GM19238 (cell line): ENCODE measurements around the gene EVA1C.
"Not testable (repeated sequence)": the region's sequence is repeated elsewhere in the genome, so short reads cannot be mapped to it uniquely, and the experiment has no call there.

Experiments used
- DNase-seq: peaks from one replicate; pipeline ENCODE4 v3.0.0; 2011; ENCODE audit warnings: low spot score; ENCODE audit not compliant: insufficient read length

EVA1C gene

GRCh38 chr21:32461503-32461902 is 49.0 kb downstream of the EVA1C start:
- DNase-seq = no peak

- not testable (repeated sequence) for DNase-seq
Observed at GRCh38 chr21:32462564-32462963, 50.1 kb downstream of the EVA1C start.

DNA sequence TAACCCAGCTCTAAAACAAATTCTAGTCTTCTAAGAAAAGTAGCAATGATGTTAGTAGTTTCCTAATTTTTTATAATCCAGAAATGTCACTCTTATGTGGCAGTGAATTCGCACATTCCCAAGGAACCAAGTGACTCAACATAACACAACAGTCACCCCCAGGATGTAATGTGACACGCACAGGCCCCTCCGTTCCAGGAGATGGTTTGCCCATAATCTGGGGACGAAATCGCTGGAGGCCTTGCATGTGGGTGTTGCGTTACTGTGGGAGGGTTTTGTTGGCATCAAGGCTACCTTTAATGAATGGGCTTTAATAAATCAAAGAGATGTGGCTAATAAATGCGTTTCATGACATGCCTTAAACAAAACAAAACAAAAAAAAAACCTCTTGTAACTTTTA is 50.9 kb downstream of the EVA1C start:
- no peak for DNase-seq

GRCh38 chr21:32463889-32464300 is 51.4 kb downstream of the EVA1C start:
- DNase-seq = no peak

DNA sequence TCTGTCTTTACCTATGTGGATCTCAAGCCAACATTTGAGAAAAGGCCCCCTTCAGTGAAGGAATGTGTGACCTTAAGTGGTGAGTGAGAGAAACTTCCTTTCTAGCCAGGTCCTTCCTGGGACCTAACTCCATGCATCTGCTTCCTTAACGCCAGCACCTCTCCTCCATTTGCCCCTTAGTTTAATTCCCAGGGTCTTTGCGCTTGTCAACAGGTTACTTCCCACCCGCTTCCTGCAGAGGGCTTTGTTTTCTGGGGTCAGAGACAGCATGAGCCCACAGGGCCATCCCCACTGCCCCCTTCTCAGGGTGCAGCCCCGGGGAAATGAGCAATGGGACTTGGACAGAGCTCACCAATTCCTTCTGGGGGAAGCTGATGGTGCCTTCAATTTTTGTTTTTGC is 54.8 kb downstream of the EVA1C start:
- DNase-seq = no peak

- no peak for DNase-seq
Observed at GRCh38 chr21:32468681-32469111, 56.2 kb downstream of the EVA1C start.

- DNase-seq = no peak
Observed at GRCh38 chr21:32469628-32470027, 57.1 kb downstream of the EVA1C start.

GRCh38 chr21:32470206-32470605 is 57.7 kb downstream of the EVA1C start:
- DNase-seq = no peak

DNA sequence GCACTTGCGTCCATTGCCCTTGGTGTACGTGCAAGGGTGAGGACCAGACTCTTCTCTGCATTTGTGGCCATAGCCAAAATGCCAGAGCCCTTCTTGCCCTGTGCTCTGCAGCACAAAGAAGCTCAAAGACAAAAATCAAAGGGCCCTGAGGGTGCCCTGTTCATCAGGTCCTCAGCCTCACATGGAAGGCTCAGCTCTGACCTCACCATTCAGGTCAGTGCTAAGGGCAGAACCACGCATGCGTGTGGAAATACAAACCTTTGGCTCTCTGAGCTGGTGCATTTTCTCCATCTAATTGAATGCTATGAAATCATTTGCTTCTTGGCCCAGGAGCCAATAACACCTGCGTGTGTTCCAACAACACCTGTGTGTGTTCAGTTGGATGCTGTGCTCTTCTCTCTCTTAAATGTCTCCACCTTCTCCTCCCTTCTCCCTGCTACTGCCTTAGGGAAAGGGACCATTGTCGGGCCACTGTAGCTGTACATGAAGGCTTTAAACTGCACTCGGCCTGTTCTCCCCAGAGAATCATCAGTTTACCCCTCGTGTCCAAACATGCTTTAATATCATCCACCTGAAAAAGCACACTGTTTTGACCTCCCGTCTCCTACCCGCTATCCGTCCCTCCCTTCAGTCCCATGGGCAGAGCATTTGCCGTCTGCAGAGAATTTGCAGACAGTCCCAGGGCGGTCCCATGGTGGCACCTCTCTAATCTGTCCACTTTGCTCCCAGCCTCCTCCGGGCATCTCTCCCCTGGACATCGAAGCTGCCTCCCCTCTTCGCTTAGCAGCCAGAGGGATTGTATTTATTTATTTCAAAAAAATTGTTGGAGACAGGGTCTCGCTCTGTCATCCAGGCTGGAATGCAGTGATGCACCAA is 60.6 kb downstream of the EVA1C start:
- DNase-seq = no peak

DNA sequence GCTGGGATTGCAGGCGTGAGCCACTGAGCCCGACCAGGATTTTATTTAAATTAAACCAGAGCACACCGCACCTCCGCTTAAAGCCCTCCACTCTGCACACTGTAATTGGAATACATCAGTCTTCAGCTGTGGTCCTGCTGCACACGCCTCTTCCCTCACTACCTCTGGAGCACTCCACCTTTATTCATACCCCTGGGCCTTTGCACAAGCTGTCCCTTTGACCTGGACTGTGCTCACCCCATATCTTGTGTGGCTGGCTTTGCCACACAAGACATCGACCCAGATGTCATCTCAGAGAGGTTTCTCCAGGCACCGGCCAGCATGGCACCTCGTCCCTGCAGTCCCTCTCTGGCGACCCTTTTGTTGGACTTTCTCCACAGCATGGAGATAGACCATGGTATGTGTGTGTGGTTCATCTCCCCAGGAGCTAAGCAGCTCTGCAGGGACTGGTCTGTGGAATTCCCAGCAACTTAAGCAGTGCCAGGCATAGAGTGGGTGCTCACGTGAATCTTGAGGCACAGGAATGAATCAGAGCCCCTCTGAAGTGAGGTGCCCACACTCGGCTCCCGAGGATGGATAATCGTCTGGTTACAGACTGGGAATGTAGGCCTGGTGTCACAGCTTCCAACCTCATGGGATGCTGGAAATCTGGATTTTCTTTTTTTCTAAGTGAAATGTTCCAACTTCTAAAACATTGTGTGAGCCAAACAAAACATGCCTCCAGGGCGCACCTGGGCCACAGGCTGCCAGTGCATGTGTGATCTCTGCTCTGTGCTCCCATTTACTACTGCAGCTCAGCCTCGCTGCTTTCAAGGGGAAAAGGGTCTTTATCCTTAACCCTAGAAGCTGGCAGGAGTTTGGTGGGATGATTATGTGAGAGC is 61.9 kb downstream of the EVA1C start:
- DNase-seq = no peak

DNA sequence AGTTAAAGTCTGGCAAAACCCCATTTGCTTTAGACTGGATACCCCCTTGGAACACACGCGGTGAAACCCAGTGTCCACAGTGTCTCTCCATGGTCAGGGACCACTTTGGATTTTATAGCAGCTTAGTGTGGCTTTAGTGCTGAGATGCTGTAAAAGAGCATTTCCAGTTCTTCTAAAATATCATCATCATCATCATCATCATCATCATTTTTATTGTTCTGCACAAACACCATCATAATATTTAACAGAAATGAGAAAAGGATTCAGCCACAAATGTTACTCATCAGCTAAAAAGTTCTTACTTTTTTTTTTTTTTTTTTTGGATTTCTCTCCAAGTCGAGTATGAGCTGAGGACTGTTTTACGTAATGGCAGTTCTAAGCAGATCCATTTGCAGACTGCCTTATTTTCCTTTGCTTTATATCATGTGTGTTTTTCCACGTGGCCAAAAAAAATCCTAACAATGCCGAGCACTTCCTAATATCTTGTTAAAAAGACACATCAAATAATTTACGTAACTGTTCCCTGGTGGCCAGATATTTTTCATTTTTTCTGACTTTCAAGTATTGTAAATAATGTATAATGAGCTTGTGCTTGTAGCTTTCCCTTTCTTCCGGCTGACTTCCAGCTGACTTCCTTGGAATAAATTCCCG is 62.8 kb downstream of the EVA1C start:
- DNase-seq = no peak

GRCh38 chr21:32476661-32477423 is 64.3 kb downstream of the EVA1C start:
- no peak for DNase-seq

DNA sequence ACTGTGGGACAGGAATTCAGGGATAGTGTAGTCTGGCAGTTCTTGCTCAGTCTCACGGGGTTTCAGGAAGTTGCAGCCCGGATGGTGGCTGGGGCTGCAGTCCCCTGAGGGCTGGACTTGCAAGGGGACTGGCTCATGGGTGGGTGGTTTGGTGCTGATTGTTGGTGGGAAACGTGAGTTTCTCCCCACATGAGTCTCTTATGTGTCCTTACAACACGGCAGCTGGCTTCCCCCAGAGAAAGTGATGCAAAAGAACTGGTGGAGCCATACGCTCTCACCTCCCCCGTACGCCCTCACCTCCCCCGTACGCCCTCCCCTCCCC is 64.9 kb downstream of the EVA1C start:
- no peak for DNase-seq

GRCh38 chr21:32481875-32482408 is 69.4 kb downstream of the EVA1C start:
- no peak for DNase-seq

DNA sequence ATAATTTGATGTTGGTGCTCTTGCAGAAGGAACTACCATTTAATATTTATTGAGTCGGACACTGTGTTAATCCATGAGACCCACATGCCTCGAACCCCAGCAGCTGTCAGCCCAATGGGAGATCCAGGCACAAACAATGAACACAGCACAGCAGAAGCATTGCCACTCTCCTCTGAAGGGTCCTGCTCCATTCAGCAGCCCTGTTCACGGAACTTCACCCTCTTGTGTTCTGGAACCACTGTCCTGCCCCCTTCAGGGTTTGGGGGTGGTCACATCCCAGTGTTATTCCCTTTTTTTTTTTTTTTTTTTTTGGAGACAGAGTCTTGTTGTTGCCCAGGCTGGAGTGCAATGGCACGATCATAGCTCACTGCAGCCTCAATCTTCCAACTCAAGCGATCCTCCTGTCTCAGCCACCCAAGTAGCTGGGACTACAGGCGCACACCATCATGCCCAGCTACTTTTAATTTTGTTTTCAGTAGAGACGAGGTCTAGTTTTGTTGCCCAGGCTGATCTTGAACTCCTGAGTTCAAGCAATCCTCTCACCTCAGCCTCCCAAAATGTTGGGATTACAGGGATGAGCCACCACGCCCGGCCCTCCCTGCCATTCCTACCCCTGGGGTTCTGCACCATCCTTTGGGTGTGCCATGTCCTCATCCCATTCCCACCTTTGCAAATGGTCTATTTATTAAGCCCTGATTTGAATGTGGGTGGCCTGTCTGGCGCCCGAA is 70.2 kb downstream of the EVA1C start:
- DNase-seq = no peak

DNA sequence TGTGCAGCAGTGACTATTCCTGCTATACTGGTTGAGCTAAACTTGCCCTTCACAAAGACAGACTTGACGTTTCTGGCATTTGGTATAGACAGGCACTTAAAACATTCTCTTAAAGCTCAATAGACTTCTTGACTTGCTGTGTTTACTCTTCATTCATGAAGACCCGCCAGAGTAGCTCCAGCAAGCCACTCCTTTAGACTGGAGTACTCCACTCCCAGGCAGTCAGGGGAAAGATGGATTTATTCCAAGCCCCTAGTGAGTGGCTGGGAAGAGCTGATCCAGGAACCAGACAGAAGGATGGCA is 70.7 kb downstream of the EVA1C start:
- no peak for DNase-seq

GRCh38 chr21:32484706-32485380 is 72.3 kb downstream of the EVA1C start:
- DNase-seq = no peak

DNA sequence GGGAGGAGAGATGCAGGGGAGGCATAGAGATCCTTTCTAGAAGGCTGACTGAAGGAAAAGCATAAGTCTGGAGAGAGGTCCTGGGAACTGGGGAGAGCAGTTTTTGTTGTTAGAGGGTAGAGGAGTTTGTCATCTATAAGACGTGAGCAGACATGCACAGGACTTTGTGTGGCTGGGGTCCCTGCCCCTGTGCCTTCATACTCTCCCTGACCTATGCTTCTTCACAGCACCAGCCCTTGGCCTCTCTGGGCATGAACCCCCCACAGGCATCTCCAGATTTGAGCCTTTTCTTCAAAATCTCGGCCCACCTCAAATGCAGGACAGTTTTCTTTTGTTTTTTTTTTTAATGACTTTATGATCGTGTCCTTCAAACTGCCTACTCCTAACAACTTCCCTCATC is 79.9 kb downstream of the EVA1C start:
- DNase-seq = no peak

DNA sequence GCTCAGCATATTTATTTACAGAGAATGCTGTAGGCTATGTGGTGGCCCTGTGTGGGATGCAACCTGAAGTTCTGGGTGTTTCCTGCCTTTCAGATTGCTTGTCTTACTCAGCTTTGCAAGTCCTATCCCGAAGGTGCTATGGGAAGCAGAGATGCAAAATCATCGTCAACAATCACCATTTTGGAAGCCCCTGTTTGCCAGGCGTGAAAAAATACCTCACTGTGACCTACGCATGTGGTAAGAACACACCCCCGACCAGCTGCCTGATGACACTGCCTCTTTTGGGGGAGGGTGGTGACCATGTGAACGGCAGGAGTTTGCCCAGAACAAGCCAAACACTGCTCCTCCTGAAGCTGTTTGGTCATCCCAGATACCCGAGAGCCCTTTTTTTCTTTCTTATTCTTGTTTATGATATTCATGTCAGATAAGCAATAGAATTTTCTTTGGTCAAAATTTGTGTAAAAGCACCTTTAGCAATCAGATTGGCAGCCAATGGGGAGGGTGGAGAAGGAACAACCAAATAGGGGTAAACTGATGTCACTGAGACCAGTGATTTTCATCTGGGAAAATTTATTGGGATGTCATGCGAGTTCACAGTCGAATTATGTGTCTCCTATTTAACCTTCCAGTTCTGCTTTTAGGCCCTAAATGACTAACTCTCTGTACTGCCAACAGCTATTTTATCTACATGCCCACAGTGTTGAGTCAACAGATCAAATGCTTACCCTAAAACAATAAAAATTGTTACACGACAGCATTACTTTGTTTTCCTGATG is 82.6 kb downstream of the EVA1C start:
- no peak for DNase-seq
